ENCODE results near the gene FSTL4. TPM values are rescaled to one million over a fixed set of nuclear protein-coding genes. Genes with fewer than 3 reads are reported as not detected.

The FSTL4 gene
- total and polyA plus RNA-seq, 12 donors, result 0.48 to 5.2 (median 2.3) TPM

- no peak for DNase-seq
- Histone ChIP-seq H3K27me3 (no peaks in the 10 kb centered on the region), H3K4me3 (no peak overlapping the region), H3K4me1 (replicated peaks in 1 of 2) (no peaks in the 10 kb centered on the region), H3K36me3 (replicated peaks in 1 of 2) (no peaks in the 10 kb centered on the region), H3K27ac (no peak overlapping the region), H3K9me3 (replicated peaks in 1 of 3) (no peaks in the 10 kb centered on the region)
- TF ChIP-seq POLR2A (IDR thresholded peaks at IDR 0.05) (no peak), CTCF (IDR thresholded peaks at IDR 0.05) (no peak)
- intact Hi-C loops (cut with DNase I), result no loop called here
- WGBS, 4 donors, result 91 to 97% (median 93%) methylated on average over 4 of the region's 4 CpGs
Measured at GRCh38 chr5:133262690-133263089, 349.7 kb downstream of the FSTL4 start.

GRCh38 chr5:133261993-133262392 lies 350.3 kb downstream of the FSTL4 start:
- peak in 3 of 7 donors; percentile 17 to 34 (median 24) for DNase-seq
- intact Hi-C loops (cut with DNase I), result no loop called here
- TF ChIP-seq CTCF (IDR thresholded peaks at IDR 0.05) (no peak), POLR2A (IDR thresholded peaks at IDR 0.05) (no peak)
- Histone ChIP-seq H3K27me3 (no peaks in the 10 kb centered on the region), H3K36me3 (replicated peaks in 1 of 2) (no peaks in the 10 kb centered on the region), H3K27ac (no peak overlapping the region), H3K4me3 (no peak overlapping the region), H3K9me3 (replicated peaks in 1 of 3) (no peaks in the 10 kb centered on the region), H3K4me1 (replicated peaks in 1 of 2) (no peaks in the 10 kb centered on the region)
- WGBS, 4 donors, result 55 to 64% (median 58%) methylated on average over 6 of the region's 6 CpGs

- Histone ChIP-seq H3K27ac (no peak overlapping the region), H3K36me3 (replicated peaks in 1 of 2) (no peaks in the 10 kb centered on the region), H3K4me1 (replicated peaks in 1 of 2) (no peaks in the 10 kb centered on the region), H3K4me3 (no peak overlapping the region), H3K9me3 (replicated peaks in 1 of 3) (no peaks in the 10 kb centered on the region), H3K27me3 (no peaks in the 10 kb centered on the region)
- intact Hi-C loops (cut with DNase I), result no loop called here
- no peak for TF ChIP-seq POLR2A (IDR thresholded peaks at IDR 0.05)
- TF ChIP-seq CTCF (IDR thresholded peaks at IDR 0.05), result no peak
- WGBS, 4 donors, result 66 to 83% (median 72%) methylated on average over 3 of the region's 3 CpGs
- DNase-seq, result no peak
Measured at GRCh38 chr5:133260715-133261114, 351.6 kb downstream of the FSTL4 start.

- Histone ChIP-seq H3K36me3 (replicated peaks in 1 of 2) (no peaks in the 10 kb centered on the region), H3K9me3 (replicated peaks in 1 of 3) (no peaks in the 10 kb centered on the region), H3K4me3 (no peak overlapping the region), H3K27ac (no peak overlapping the region), H3K4me1 (replicated peaks in 1 of 2) (no peaks in the 10 kb centered on the region), H3K27me3 (no peaks in the 10 kb centered on the region)
- no peak for TF ChIP-seq CTCF (IDR thresholded peaks at IDR 0.05)
- DNase-seq, result no peak
- 68 to 86% (median 76%) methylated on average over 9 to 10 of the region's 10 CpGs for WGBS, 4 donors
- intact Hi-C loops (cut with DNase I), result no loop called here
Measured at GRCh38 chr5:133259199-133259997, 352.9 kb downstream of the FSTL4 start.
